Tibial nerve (tissue), 3 donors: ENCODE measurements around the gene SNX25.

ENCODE experiments used
- POLR2A ChIP-seq, 2 donors: fragments of 450-650 bp; IDR thresholded peaks; one replicate each; pipeline ENCODE4 v1.6.1; 2017; ENCODE audit warnings: antibody characterized with exemption in 2 of 2, mild to moderate bottlenecking in 2 of 2, moderate library complexity in 2 of 2
- TF ChIP-seq, protein P1 (sequence below), 5 experiments: fragments of 200-600 bp in 3 of 5; fragments of 450-650 bp in 2 of 5; sonication (generic) in 3 of 5; IDR thresholded peaks; one replicate each; pipeline ENCODE4 v1.5.1; 2016 to 2019; ENCODE audit warnings: antibody characterized with exemption in 5 of 5, mild to moderate bottlenecking in 3 of 5, moderate library complexity in 2 of 5

DNA sequence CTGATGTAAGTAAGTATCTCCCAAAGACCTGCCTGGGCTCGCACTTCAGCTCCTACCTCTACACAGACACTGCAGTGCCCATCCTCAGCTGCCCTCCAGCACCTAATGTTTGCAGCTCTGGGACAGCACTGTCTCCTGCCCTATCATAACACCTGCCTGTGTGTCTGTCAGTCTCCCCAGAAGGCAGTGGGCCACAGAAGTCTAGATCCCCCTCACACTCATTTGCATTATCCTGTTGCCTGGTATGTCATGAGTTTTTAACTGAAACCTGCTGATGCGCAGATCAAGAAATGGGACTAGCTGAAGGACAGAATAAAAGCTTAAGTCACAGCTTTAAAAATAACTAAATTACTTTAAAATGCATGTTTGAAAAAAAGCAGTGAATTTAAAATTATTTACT lies 143.3 kb downstream of the SNX25 start:
- TF ChIP-seq, protein P1, sequence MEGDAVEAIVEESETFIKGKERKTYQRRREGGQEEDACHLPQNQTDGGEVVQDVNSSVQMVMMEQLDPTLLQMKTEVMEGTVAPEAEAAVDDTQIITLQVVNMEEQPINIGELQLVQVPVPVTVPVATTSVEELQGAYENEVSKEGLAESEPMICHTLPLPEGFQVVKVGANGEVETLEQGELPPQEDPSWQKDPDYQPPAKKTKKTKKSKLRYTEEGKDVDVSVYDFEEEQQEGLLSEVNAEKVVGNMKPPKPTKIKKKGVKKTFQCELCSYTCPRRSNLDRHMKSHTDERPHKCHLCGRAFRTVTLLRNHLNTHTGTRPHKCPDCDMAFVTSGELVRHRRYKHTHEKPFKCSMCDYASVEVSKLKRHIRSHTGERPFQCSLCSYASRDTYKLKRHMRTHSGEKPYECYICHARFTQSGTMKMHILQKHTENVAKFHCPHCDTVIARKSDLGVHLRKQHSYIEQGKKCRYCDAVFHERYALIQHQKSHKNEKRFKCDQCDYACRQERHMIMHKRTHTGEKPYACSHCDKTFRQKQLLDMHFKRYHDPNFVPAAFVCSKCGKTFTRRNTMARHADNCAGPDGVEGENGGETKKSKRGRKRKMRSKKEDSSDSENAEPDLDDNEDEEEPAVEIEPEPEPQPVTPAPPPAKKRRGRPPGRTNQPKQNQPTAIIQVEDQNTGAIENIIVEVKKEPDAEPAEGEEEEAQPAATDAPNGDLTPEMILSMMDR (IDR thresholded peaks at IDR 0.05) = no peak
- no peak for TF ChIP-seq POLR2A (IDR thresholded peaks at IDR 0.05)
